Uterus (tissue), 2 donors: ENCODE results near the gene LRIG2.

Source experiments
- POLR2A ChIP-seq, 2 donors: fragments of 450-650 bp; IDR thresholded peaks; one replicate each; pipeline ENCODE4 v1.6.1; 2016; ENCODE audit warnings: antibody characterized with exemption in 2 of 2, mild to moderate bottlenecking in 1 of 2, moderate library complexity in 1 of 2
- TF ChIP-seq, protein P1 (sequence below), 4 experiments: fragments of 200-600 bp in 2 of 4; fragments of 450-650 bp in 2 of 4; sonication (generic) in 2 of 4; IDR thresholded peaks; one replicate each; pipeline ENCODE4 v1.5.1; 2016 to 2019; ENCODE audit warnings: antibody characterized with exemption in 4 of 4, mild to moderate bottlenecking in 2 of 4, moderate library complexity in 1 of 4

GRCh38 chr1:113166473-113166872 lies 93.5 kb downstream of the LRIG2 start:
- TF ChIP-seq, protein P1, sequence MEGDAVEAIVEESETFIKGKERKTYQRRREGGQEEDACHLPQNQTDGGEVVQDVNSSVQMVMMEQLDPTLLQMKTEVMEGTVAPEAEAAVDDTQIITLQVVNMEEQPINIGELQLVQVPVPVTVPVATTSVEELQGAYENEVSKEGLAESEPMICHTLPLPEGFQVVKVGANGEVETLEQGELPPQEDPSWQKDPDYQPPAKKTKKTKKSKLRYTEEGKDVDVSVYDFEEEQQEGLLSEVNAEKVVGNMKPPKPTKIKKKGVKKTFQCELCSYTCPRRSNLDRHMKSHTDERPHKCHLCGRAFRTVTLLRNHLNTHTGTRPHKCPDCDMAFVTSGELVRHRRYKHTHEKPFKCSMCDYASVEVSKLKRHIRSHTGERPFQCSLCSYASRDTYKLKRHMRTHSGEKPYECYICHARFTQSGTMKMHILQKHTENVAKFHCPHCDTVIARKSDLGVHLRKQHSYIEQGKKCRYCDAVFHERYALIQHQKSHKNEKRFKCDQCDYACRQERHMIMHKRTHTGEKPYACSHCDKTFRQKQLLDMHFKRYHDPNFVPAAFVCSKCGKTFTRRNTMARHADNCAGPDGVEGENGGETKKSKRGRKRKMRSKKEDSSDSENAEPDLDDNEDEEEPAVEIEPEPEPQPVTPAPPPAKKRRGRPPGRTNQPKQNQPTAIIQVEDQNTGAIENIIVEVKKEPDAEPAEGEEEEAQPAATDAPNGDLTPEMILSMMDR (IDR thresholded peaks at IDR 0.05), result no peak
- TF ChIP-seq POLR2A (IDR thresholded peaks at IDR 0.05), result no peak
